Activated effector memory CD4-positive, alpha-beta T cell treated with anti-CD3 and anti-CD28 coated beads, Interleukin-2, amount 50 U/mL, for 16 hours (primary cell): ENCODE results near the gene SCYGR4.
"Not testable (repeated sequence)": the region's sequence is repeated elsewhere in the genome, so short reads cannot be mapped to it uniquely, and the experiment has no call there.

Experiments used
- DNase-seq: peaks from one replicate; pipeline ENCODE4 v3.0.0-alpha.2; 2020

The SCYGR4 gene

GRCh38 chr2:227614740-227615139 lies 2.6 kb upstream of the SCYGR4 start, which contains the start of gene SCYGR3:
Gene SCYGR3, minus strand, starts transcription at chr2:227614840. Its CDS starts 0 bp downstream, at chr2:227614840.
- DNase-seq: no peak

DNA sequence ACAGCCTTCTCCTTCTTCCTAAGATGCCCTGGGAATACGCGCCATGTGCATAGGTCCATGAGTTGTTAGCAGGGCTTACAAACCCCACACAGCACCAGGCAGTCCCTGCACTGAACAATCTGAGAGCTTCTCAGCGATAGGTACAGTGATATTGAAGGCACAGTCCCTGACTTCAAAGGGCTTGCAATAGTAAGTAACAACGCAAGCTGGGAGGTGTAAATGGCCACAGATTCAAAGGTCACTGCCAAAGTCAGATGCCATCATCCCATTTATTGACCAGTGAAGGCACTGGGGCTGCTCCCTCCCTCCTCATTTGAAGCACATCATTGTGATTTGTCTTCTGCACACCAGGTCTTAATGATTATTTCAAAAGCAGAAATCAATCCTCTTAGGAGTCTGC lies 2.1 kb upstream of the SCYGR4 start:
- no peak for DNase-seq

GRCh38 chr2:227615906-227616305 lies 1.4 kb upstream of the SCYGR4 start:
- DNase-seq: no peak

DNA sequence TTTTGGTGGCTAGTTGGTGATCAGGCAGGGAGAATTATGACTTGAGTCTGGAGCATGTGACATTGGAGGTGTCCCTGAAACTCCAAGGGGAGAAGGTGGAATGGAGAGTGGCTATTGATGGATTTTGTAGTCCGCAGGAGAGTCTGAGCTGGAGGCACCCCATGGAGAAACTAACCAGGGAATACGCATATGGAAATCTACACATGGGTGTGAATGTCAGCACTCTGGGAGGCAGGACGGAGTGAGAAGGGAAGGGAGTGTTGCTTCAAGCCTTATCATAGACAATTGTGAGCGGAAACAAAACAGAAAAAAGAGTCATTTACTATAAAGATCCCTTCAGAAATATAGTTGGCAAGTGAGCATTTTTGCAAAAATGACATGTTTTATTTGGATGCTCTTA lies 667 bp upstream of the SCYGR4 start:
- no peak for DNase-seq

DNA sequence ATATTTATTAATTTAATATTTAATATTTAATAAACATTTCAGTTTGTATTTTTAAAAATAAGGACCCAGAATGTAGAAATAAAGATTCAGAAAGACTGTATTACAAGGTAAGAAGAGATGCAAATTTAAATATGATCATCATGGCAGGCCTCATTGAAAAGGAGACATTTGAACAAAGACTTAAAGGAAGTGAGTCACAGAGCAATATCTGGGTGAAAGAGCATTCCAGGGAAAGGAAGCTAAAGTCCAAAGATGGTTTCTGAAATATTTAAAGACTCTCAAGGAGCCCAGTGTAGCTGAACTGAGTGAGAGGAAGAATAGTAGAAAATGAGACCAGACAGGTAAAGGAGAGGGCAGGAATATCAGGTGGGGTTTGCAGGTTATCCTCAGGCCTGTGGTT lies 5.9 kb downstream of the SCYGR4 start:
- no peak for DNase-seq

DNA sequence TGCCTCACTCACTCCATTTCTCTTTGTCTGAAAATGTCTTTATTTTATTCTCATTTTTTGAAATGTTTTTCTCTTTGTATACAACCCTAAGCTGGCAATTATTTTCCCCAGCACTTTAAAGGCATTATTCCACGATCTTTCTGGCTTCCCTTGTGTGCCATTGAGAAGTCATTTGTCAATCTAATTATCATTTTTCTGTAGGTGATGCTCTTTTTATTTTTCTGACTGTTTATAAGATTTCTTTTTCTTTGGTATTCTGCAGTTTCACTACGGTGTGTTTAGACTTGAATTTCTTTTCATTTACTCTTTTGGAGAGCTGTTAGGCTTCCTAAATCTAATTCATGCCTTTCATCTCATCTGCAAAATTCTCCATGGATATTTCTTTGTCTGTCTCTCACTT lies 8.1 kb downstream of the SCYGR4 start:
- DNase-seq: no peak

DNA sequence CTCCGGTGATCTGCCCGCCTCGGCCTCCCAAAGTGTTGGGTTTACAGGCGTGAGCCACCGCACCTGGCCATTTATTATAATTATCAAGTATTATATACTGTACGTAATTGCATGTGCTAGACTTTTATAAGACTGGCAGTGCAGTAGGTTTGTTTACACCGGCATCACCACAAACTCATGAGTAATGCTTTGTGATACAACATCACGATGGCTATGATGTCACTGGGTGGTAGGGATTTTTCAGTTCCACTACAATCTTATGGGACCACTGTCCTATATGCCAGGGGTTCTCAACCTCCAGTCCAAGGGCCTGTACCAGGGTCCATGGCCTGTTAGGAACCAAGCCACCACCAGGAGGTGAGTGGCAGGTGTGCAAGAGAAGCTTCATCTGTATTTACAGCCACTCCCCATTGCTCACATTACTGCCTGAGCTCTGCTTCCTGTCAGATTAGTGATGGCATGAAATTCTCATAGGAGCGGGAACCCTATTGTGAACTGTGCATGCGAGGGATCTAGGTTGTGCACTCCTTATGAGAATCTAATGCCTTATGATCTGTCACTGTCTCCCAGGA lies 9.4 kb downstream of the SCYGR4 start:
- no peak for DNase-seq

DNA sequence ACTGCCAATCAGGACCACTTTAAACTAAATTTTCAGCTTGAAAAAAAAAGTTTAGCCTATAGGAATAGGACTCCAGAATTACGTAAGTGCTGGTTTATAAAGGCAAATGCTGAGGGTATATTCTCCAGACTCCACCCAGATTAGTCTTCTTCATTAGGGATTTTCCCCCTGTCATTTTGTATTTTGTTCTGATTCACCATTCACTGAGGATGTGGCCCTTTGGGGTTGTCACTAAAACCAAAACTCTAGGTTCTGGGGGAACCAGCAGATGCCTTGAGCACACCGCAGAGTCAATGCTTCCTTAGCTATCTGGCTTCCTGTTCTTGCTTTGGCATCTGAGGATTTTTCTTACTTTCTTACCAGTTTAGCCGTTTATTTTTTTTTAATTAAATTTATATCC lies 10.5 kb downstream of the SCYGR4 start:
- DNase-seq: no peak

GRCh38 chr2:227629435-227629834 lies 12.1 kb downstream of the SCYGR4 start:
- DNase-seq: no peak

DNA sequence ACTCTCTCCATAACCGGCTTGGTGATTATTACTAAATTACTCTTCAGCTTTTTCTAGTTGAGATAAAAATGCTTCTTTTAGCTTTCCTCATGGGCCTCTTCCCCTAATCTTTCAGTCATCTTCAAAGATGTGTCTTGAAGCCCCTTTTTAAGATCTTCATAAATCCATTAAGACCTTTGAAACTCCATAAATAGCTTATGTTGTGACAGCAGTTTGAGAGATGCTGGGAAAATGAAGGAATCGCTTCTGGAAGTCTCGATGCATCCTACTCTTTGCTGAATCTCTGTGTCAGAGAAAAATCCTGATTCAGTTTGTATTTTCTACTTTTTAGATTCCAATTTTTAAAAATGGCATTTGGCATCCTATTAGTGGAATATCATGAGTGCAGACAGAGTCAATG lies 13.0 kb downstream of the SCYGR4 start:
- no peak for DNase-seq

GRCh38 chr2:227632827-227633226 lies 15.5 kb downstream of the SCYGR4 start:
- no peak for DNase-seq

- DNase-seq: no peak
Measured at GRCh38 chr2:227634201-227634600, 16.9 kb downstream of the SCYGR4 start.

DNA sequence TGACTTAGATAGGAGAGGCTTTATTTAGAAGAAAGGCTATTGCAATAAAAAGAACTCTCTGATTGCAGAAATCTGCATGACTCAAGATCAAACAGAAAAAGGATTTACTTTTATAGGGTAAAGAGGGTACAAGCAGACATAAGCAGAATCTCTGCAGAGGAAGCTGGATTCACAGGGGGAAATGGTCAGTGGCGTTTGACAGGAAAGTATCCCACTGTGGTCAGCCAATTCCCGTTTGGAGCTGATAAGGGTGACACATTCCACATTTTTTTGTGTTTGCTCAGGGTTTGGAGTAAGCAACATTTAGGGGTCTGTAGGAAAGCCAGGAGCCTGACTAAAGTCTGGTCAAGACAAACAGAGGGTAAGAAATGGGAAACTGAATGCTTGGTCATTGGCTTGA lies 25.4 kb downstream of the SCYGR4 start:
- DNase-seq: no peak

- no peak for DNase-seq
Measured at GRCh38 chr2:227643990-227644551, 26.8 kb downstream of the SCYGR4 start.

DNA sequence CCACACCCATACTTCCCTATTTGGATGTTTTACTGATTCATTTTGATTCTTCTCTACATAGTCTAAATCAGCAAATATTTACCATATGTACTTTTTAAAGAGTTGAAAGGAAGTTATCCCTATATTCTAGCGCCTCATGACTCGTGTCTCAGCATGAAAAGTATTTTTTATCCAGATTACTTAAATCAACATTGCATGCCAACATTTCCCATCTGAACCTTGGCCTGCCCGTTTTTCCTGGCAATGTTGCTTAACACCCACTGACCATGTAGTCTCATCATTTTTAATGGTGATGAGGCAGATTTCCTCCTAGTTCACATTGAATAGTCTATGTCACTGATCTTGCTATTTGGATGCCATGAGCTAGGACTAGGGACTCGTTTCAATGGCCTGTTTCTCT lies 36.1 kb downstream of the SCYGR4 start:
- no peak for DNase-seq

GRCh38 chr2:227654426-227654825 lies 37.1 kb downstream of the SCYGR4 start:
- DNase-seq: no peak

- DNase-seq: no peak
Measured at GRCh38 chr2:227655454-227655853, 38.2 kb downstream of the SCYGR4 start.

DNA sequence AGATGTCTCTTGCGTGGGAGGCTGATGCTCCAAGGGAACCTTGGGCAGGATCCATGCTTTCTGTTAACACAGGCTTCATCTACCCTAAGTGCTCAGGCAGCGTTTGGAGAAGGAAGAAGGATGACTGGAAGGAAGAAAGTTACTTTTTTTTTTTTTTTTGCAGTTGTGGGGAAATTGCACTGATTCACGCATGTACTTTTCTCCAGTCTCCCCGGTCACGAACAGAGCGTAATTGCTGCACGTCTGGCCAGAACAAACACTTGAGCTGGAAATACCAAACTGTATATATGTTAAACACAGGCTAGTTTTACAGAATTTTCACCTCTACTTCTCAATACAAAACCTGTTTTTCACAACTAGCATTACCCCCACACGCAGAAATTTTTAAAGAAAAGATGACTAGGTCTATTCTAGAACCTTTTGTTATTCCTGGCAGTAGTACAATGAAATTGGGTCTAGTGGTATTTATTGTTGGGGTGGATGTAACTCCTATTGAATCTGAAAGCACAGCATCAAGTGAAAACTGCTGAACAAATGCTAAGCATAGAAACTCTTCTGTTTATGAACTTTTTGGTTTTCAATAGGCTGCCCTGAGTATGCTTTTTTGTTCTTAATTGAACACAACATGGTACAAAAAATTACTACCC lies 40.0 kb downstream of the SCYGR4 start:
- DNase-seq: no peak

DNA sequence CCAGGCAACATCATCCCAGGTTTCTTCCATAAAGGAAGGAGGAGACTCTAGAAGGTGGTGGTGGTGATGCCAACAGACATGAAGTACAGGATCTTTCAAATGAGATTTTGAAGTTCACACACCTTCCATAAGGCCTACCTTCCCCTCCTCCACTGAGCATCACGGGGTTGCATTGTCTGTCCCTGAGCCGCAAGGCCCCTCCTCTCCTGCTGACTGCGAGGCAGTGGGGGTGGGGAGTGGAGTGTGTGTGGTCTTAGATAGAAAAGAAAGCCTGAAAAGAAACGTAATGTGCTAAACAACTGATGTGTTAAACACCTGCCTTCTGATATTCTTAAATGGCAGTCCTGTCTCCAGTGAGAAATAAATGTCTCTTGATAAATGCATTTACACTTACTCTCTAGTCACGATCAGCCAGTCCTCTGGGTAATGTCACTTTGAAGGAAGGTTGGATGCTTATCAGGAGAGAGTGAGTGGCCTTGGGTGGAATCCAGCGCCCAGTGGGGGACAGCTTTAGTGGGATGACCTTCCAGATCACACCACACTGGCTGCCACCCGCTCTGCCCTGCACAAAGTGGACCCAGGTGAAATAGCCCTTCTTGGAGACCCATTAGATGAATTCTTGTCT lies 43.8 kb downstream of the SCYGR4 start:
- DNase-seq: no peak

GRCh38 chr2:227661827-227662226 lies 44.5 kb downstream of the SCYGR4 start:
- DNase-seq: no peak

DNA sequence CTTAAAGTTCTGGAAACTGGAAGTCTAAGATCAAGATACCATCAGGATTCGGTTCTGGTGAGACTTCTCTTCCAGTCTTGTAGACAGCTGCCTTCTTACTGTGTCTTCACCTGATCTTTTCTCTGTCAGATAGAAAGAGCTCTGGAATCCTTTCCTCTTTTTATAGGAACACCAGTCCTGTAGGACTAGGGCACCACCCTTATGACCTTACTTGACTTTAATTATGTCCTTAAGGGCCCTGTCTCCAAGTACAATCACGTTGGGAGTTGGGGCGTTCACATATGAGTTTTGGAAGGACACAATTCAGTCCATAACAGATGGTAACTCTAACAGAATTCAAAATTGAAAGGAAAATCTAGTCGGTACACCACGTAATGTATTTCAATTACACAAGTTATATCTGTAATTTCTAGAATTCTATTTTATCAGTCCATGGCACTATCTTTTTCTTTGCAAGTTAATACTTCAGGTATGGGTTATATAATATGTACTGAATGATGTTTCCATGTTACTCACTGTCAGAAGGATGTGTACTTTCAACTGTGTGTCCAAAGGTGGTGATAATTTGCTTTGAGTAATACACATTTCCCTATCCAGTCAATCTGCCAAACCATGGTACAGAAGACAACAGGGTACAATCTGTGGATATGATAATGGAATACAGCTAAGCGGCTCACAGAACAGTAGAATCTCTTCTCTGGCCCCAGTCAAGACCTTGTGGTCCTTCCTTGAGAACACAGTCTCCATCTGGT lies 48.1 kb downstream of the SCYGR4 start:
- DNase-seq: no peak

- not testable (repeated sequence) for DNase-seq
Measured at GRCh38 chr2:227666631-227667170, 49.4 kb downstream of the SCYGR4 start, which contains the start of gene SCYGR5. Gene SCYGR5, plus strand, starts transcription at chr2:227666804. Its CDS starts 0 bp downstream, at chr2:227666804.
